ENCODE results near the gene TCERG1.
"Not testable (repeated sequence)": the region's sequence is repeated elsewhere in the genome, so short reads cannot be mapped to it uniquely, and the experiment has no call there.

Gene TCERG1

GRCh38 chr5:146521403-146522106, 74.4 kb downstream of the TCERG1 start:
- DNase-seq (ENCODE audit: low read depth): peak; percentile 25

DNA sequence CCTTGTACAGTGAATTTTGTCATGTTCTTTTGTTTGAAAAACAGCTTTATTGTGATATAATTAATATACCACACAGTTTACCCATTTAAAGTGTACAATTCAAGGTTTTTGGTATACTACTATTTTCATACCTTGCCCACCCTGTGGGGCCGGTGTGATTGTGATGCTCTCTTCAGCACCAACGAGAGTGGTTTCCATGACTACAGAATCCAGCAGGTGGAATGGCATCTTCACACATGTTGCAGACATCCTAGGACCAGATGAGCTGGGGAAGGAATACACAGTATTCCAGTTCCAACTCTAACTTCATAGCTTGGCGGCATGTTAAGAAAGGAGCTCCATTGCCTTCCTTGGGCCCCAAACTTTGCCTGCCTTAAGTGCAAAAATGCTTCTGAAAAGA, 76.6 kb downstream of the TCERG1 start:
- no peak for DNase-seq (ENCODE audit: low read depth)

DNA sequence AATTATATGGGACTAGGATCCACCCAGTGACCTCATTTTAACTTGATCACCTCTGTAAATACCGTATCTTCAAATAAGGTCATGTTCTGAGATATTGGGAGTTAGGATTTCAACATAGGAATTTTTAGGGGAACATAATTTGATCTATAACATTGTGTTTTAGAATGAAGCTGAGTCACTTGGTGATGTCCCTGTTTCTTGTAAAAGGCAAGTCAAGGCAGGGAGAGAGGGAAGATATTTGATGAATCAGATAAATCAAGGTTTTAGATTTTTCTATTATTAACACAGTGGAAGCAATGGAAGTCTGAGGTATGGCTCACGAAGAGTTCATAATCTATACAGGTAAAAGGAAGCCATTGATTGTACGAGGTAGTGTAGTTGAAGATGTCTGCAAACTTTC, 80.7 kb downstream of the TCERG1 start:
- no peak for DNase-seq (ENCODE audit: low read depth)

GRCh38 chr5:146528236-146528635, 81.1 kb downstream of the TCERG1 start:
- DNase-seq (ENCODE audit: low read depth): peak; percentile 29

GRCh38 chr5:146529984-146530383, 82.9 kb downstream of the TCERG1 start:
- DNase-seq (ENCODE audit: low read depth): no peak

DNA sequence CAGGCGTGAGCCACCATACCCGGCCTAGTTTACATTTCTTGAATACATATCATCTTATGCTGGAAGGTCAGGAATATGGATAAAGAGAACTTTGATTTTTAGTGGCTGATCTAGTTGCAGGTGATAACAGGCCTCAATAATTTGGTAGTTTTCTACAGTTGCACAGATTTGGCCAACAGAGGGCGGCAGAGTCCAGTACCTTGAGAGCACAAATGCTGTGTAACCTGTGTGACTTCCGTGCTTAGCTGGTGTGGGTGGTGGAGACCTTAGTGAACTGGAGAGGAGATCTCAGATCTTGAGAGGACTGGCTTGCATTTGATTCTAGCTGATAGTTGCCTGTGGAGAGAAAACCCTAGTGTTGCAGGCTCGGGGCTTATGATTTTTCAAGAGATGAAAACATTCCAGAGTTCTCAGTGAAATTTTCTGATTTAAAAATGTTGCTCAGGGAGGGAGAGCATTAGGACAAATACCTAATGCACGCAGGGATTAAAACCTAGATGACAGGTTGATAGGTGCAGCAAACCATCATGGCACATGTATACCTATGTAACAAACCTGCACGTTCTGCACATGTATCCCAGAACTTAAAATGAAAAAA, 86.2 kb downstream of the TCERG1 start:
- peak; percentile 71 for DNase-seq (ENCODE audit: low read depth)

DNA sequence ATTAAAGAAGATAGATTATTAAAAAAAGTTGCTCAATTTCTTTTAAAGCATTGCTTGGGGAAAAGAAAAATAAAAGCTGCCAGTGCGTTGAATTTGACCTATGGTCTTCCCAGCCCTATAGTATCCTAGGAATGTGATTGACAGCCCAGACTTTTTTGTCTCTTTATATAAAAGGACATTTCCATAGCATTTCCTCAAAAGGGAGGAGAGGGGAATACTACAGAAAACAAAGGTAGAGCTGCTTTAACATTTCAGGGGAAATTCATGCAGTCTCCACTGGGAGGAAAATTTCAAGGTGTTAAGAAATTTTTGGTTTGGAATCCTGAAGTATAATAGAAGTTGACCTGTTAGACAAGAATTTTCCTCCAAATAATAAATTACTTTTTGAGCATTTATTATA, 86.7 kb downstream of the TCERG1 start:
- DNase-seq (ENCODE audit: low read depth): no peak

GRCh38 chr5:146538432-146538831, 91.3 kb downstream of the TCERG1 start:
- no peak for DNase-seq (ENCODE audit: low read depth)

DNA sequence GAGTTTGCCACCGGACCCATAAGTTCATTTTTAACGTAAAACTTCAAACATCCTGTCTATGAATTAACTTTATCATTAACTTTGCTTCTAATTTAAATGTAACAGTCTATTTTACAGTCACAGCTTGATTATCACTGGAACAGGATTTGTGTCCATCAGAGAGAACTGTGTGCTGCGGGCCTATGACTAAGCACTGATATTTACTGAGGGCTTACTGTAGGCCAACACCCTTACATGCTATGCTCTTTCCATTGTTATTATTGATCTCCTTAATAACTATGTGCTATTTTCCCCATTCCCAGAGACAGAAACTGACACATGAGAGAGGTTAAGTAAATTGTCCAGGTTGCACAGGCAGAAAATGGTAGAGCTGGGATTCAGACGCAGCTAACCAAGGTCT, 92.8 kb downstream of the TCERG1 start:
- no peak for DNase-seq (ENCODE audit: low read depth)

- DNase-seq (ENCODE audit: low read depth): no peak
These were observed 93.3 kb downstream of the TCERG1 start for GRCh38 chr5:146540414-146540813.

- DNase-seq (ENCODE audit: low read depth): peak; percentile 66
These were observed 95.1 kb downstream of the TCERG1 start for GRCh38 chr5:146541958-146542849.

- no peak for DNase-seq (ENCODE audit: low read depth)
These were observed 97.1 kb downstream of the TCERG1 start for GRCh38 chr5:146544232-146544631.

GRCh38 chr5:146548781-146549449, 101.8 kb downstream of the TCERG1 start:
- no peak for DNase-seq (ENCODE audit: low read depth)

- DNase-seq (ENCODE audit: low read depth): no peak
These were observed 102.5 kb downstream of the TCERG1 start for GRCh38 chr5:146549615-146550014.

DNA sequence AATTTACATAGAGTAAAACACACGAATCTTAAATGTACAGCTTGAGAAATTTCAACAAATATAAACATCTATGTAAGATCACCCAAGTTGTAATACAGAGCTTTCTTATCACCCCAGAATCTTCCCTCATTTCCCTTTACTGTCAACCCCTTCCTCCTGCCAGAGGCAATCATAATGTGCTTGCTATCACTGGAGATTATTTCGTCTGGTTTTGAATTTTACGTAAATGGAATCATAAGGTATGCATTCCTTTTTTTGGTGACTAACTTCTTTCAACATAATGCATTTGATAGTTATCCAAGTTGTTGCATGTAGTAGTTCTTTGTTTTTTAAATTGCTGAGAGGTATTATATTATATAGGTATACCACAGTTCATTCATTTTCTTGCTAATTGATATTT, 106.3 kb downstream of the TCERG1 start:
- DNase-seq (ENCODE audit: low read depth): no peak

DNA sequence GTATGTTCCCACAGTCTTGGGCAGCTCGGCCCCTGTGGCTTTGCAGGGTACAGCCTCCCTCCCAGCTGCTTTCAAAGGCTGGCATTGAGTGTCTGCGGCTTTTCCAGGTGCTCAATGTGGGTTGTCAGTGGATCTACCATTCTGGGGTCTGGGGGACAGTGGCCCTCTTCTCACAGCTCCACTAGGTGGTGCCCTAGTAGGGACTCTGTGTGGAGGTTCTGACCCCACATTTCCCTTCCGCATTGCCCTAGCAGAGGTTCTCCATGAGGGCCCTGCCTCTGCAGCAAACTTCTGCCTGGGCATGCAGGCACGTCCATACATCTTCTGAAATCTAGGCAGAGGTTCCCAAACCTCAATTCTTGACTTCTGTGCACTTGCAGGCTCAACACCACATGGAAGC, 109.8 kb downstream of the TCERG1 start:
- not testable (repeated sequence) for DNase-seq (ENCODE audit: low read depth)

- DNase-seq (ENCODE audit: low read depth): no peak
These were observed 113.2 kb downstream of the TCERG1 start for GRCh38 chr5:146560205-146560812.
